Spleen (tissue), 11 donors: Measurements from ENCODE around the gene CDK19. TPM values are rescaled to one million over a fixed set of nuclear protein-coding genes. Genes with fewer than 3 reads are reported as not detected.

ENCODE experiments used
- DNase-seq: peaks from one replicate; pipeline ENCODE4 v3.0.0-alpha.2; 2020
- H3K27ac ChIP-seq, 8 donors: fragments of 200-600 bp; sonication (generic) in 7 of 8; 1 replicate in 4 of 8; 2 replicates in 4 of 8; pipeline versions ENCODE4 v1.5.0 to v1.8.0; 2016 to 2021; ENCODE audit warnings: inconsistent platforms in 4 of 8, mild to moderate bottlenecking in 4 of 8, moderate library complexity in 1 of 8
- H3K27me3 ChIP-seq, 7 donors: fragments of 200-600 bp; sonication (generic) in 6 of 7; replicated peaks in 1 of 7; 1 replicate in 4 of 7; 2 replicates in 3 of 7; pipeline versions ENCODE4 v1.5.0 to v1.8.0; 2016 to 2021; ENCODE audit warnings: inconsistent platforms in 3 of 7, mild to moderate bottlenecking in 1 of 7
- H3K36me3 ChIP-seq, 6 donors: fragments of 200-600 bp; sonication (generic) in 5 of 6; 1 replicate in 4 of 6; 2 replicates in 2 of 6; pipeline versions ENCODE4 v1.5.0 to v1.8.0; 2016 to 2021; ENCODE audit warnings: inconsistent platforms in 2 of 6
- H3K4me1 ChIP-seq, 6 donors: fragments of 200-600 bp; sonication (generic) in 5 of 6; 1 replicate in 3 of 6; 2 replicates in 3 of 6; pipeline versions ENCODE4 v1.5.0 to v1.8.0; 2016 to 2021; ENCODE audit warnings: inconsistent platforms in 3 of 6
- H3K4me3 ChIP-seq, 8 donors: fragments of 200-600 bp; sonication (generic) in 7 of 8; 1 replicate in 4 of 8; 2 replicates in 4 of 8; pipeline versions ENCODE4 v1.5.0 to v1.8.0; 2016 to 2021; ENCODE audit warnings: inconsistent platforms in 4 of 8, mild to moderate bottlenecking in 4 of 8, moderate library complexity in 2 of 8
- H3K9me3 ChIP-seq, 8 donors: fragments of 200-600 bp; sonication (generic) in 7 of 8; 1 replicate in 4 of 8; 2 replicates in 4 of 8; pipeline versions ENCODE4 v1.5.0 to v1.8.0; 2016 to 2021; ENCODE audit warnings: inconsistent platforms in 4 of 8
- CTCF ChIP-seq, 11 experiments: fragments of 200-600 bp in 7 of 11; fragments of 450-650 bp in 4 of 11; sonication (generic) in 4 of 11; IDR thresholded peaks in 8 of 11; conservative IDR thresholded peaks in 3 of 11; 1 replicate in 7 of 11; 2 replicates in 4 of 11; pipeline versions ENCODE4 v1.4.0 to v1.8.0; 2016 to 2021; ENCODE audit warnings: antibody characterized with exemption in 11 of 11, inconsistent platforms in 4 of 11, mild to moderate bottlenecking in 1 of 11
- POLR2A ChIP-seq, 3 donors: fragments of 450-650 bp; IDR thresholded peaks; one replicate each; pipeline ENCODE4 v1.5.1; 2017; ENCODE audit warnings: antibody characterized with exemption in 3 of 3, mild to moderate bottlenecking in 1 of 3
- POLR2AphosphoS5 ChIP-seq, 3 donors: sonication (generic); formaldehyde crosslinking; IDR thresholded peaks; one replicate each; pipeline ENCODE4 v1.5.1; 2017; ENCODE audit warnings: antibody characterized with exemption in 3 of 3
- WGBS, 5 donors: extraction: QIAGEN DNeasy Blood & Tissue Kit in 3 of 5; methylation state at CpG; one replicate each; pipeline versions ENCODE4 v1.1.5 to v1.1.7; 2013 to 2018; 5-methylcytosine and 5-hydroxymethylcytosine counted together
- intact Hi-C: fragments of 100-400 bp; cut with DNase I; formaldehyde crosslinking; loops from one replicate; pipeline ENCODE4 v1.15.0; 2023; ENCODE audit warnings: low total_unique reads
- polyA plus RNA-seq, 3 donors: library from polyadenylated mRNA; stranded (reverse); fragments of 200-250 nt; gene quantifications; one replicate each; pipeline ENCODE4 v1.2.1, GENCODE V29; 2013
- total RNA-seq, 7 donors: library from RNA; depleted of rRNA in 3 of 7; stranded (reverse); fragments of >200 nt in 3 of 7; fragmentation: NEBNext Ultra II Directional in 4 of 7; extraction: Animal tissue kit (Norgen Biotek cat#: 25700) in 4 of 7; gene quantifications; one replicate each; pipeline versions ENCODE4 v1.1.0 to v1.2.1, GENCODE V29; 2016 to 2021
- donor health status: healthy with polysubstance abuse.
- donor health status: DM: no; HTN: no; CAD: no; lungs with moderate emphysema.
- donor health status: DM: no; HTN: no; CAD: no.
- donor health status: Bipolar disorder and iron deficiency.
- donor health status: healthy.
- donor health status: DM: no; HTN: no; CAD: no.
- donor health status: DM: yes; HTN: yes; CAD: no.

CDK19 gene
- total and polyA plus RNA-seq, 10 donors, result 7.9 to 29.8 (median 21.7) TPM

DNA sequence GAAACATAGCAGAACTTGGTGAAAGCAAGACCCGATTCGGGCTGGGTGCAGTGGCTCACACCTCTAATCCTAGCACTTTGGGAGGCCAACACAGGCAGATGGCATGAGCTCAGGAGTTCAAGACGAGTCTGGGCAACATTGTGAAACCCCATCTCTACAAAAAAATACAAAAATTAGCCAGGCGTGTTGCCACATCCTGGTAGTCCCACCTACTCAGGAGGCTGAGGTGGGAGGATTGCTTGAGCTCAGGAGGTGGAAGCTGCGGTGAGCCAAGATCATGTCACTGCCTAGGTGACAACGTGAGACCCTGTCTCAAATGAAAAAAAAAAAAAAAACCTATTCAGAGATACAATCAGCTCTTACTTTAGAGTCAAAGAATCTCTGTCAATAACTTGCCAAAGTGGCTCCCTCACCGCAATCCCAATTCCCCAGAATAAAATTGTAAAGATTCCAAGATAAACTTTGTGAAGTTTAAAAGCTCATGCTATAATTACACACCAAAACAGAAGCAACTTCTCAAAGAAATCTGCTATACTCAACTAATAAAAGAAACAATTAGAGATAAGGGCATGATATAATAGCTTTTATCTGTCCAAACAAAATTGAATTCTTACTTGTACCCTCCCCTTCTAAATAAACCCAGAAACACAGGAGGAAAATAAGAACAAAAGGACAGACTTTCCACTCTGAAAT lies 33.6 kb downstream of the CDK19 start:
- Histone ChIP-seq H3K4me3 (no peak overlapping the region), H3K36me3 (no peaks in the 10 kb centered on the region), H3K9me3 (no peaks in the 10 kb centered on the region), H3K27me3 (no peaks in the 10 kb centered on the region), H3K4me1 (peaks cover 0 to 36% (median 4%) of the 10 kb centered on the region in 6 donors), H3K27ac (no peak overlapping the region)
- 64 to 83% (median 71%) methylated on average over 7 of the region's 7 CpGs for WGBS, 5 donors
- no peak for DNase-seq
- intact Hi-C loops, result no loop called here
- TF ChIP-seq POLR2A (IDR thresholded peaks at IDR 0.05) (no peak), CTCF (IDR thresholded peaks at IDR 0.05 in 8 of 11, conservative IDR thresholded peaks at IDR 0.05 in 3 of 11) (no peak), POLR2AphosphoS5 (IDR thresholded peaks at IDR 0.05) (no peak)

DNA sequence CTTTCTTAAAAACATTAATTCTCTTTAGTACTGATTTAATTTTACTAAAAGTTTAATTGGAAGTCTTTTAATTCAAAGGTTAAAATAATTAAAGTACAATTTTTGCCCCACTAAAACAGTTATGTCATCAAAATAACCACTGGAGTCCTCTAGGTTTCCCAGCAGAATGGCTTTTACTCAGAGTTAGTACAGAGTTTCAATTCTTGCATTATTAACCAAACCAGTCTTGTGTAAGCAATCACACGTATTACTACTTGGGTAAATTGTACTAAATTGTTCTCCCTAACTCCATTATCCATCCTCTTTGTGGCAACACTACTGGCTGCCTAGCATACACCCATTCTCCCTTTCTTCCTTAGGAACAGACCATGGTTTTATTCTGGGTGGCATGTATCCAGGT lies 36.9 kb downstream of the CDK19 start:
- Histone ChIP-seq H3K27me3 (no peaks in the 10 kb centered on the region), H3K4me3 (no peak overlapping the region), H3K4me1 (peaks cover 0 to 17% (median 2%) of the 10 kb centered on the region in 6 donors), H3K36me3 (no peaks in the 10 kb centered on the region), H3K9me3 (no peaks in the 10 kb centered on the region), H3K27ac (no peak overlapping the region)
- intact Hi-C loops, result no loop called here
- DNase-seq, result no peak
- TF ChIP-seq POLR2A (IDR thresholded peaks at IDR 0.05) (no peak), POLR2AphosphoS5 (IDR thresholded peaks at IDR 0.05) (no peak), CTCF (IDR thresholded peaks at IDR 0.05 in 8 of 11, conservative IDR thresholded peaks at IDR 0.05 in 3 of 11) (no peak)
- WGBS, 5 donors, result 50 to 87% (median 73%) methylated on average over 1 of the region's 1 CpG

- Histone ChIP-seq H3K27ac (no peak overlapping the region), H3K4me1 (peaks cover 0 to 17% (median 0%) of the 10 kb centered on the region in 6 donors), H3K36me3 (peaks cover 0 to 3% (median 0%) of the 10 kb centered on the region in 6 donors), H3K27me3 (no peaks in the 10 kb centered on the region), H3K9me3 (no peaks in the 10 kb centered on the region), H3K4me3 (no peak overlapping the region)
- WGBS, 5 donors, result 94 to 99% (median 98%) methylated on average over 2 of the region's 2 CpGs
- intact Hi-C loops, result no loop called here
- TF ChIP-seq POLR2AphosphoS5 (IDR thresholded peaks at IDR 0.05) (no peak), POLR2A (IDR thresholded peaks at IDR 0.05) (no peak), CTCF (IDR thresholded peaks at IDR 0.05 in 8 of 11, conservative IDR thresholded peaks at IDR 0.05 in 3 of 11) (no peak)
- DNase-seq, result no peak
Measured at GRCh38 chr6:110777636-110778035, 37.6 kb downstream of the CDK19 start.

DNA sequence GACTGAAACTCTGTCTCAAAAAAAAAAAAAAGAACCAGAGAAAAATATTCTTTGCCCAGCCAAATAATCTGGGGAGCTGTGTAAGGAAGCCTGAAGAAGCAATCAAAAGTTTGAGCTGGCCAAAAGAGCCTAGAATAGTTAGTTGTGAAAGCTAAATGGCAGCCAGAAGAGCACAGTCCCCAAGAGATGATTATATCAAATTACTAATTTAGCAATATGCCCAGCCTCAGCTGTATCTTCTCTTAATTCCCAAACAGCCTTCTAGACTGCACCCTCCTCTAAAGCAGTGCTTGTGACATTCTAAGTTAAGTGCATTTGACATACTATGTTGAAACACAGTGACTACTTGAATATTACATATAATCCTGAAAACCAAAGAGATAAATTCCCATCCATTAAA lies 38.9 kb downstream of the CDK19 start:
- intact Hi-C loops, result no loop called here
- no peak for DNase-seq
- Histone ChIP-seq H3K9me3 (no peaks in the 10 kb centered on the region), H3K4me3 (no peak overlapping the region), H3K27ac (no peak overlapping the region), H3K4me1 (peaks cover 0 to 5% (median 0%) of the 10 kb centered on the region in 6 donors), H3K36me3 (peaks cover 0 to 15% (median 0%) of the 10 kb centered on the region in 6 donors), H3K27me3 (no peaks in the 10 kb centered on the region)
- no peak for TF ChIP-seq CTCF (IDR thresholded peaks at IDR 0.05 in 8 of 11, conservative IDR thresholded peaks at IDR 0.05 in 3 of 11)
- TF ChIP-seq POLR2A (IDR thresholded peaks at IDR 0.05), result no peak
